Activated CD4-positive, alpha-beta memory T cell treated with anti-CD3 and anti-CD28 coated beads for 36 hours (primary cell): Measurements from ENCODE around the gene OR2V1. TPM values are rescaled to one million over a fixed set of nuclear protein-coding genes. Genes with fewer than 3 reads are reported as not detected.
A peak's percentile ranks its signal among the peaks of the same experiment; 100 is the strongest.
"Not testable (repeated sequence)": the region's sequence is repeated elsewhere in the genome, so short reads cannot be mapped to it uniquely, and the experiment has no call there.

Source experiments
- CTCF ChIA-PET: fragments of 350-600 bp; sonication (Branson Sonifier 250); formaldehyde crosslinking; loops from one replicate; lab custom pipeline; 2021; ENCODE audit warnings: antibody characterized with exemption, inconsistent platforms; lab: Charles Lee
- POLR2A ChIA-PET: fragments of 350-600 bp; sonication (Branson Sonifier 250); formaldehyde crosslinking; loops from one replicate; lab custom pipeline; 2021; ENCODE audit warnings: antibody characterized with exemption; lab: Charles Lee
- DNase-seq: peaks from one replicate; pipeline ENCODE4 v3.0.0-alpha.2; 2020
- H3K27ac Mint-ChIP-seq: one replicate; pipeline ENCODE4 v1.8.0; 2021; ENCODE audit warnings: mixed read lengths
- H3K27me3 Mint-ChIP-seq: one replicate; pipeline ENCODE4 v1.8.0; 2021; ENCODE audit warnings: mixed read lengths
- H3K36me3 Mint-ChIP-seq: one replicate; pipeline ENCODE4 v1.8.0; 2021; ENCODE audit warnings: mixed read lengths
- H3K4me1 Mint-ChIP-seq: one replicate; pipeline ENCODE4 v1.8.0; 2021; ENCODE audit warnings: low read depth, mixed read lengths
- H3K4me3 Mint-ChIP-seq: one replicate; pipeline ENCODE4 v1.8.0; 2021; ENCODE audit warnings: mild to moderate bottlenecking, mixed read lengths
- H3K9me3 Mint-ChIP-seq: one replicate; pipeline ENCODE4 v1.8.0; 2021; ENCODE audit warnings: mixed read lengths
- intact Hi-C: fragments of 100-400 bp; cut with micrococcal nuclease; formaldehyde crosslinking; loops from one replicate; pipeline ENCODE4 v1.15.1; 2023
- total RNA-seq, 2 experiments: library from RNA; stranded (reverse); gene quantifications; one replicate each; pipeline ENCODE4 v1.2.3, GENCODE V29; 2021

Gene OR2V1
- total RNA-seq, result not detected

- ChIA-PET POLR2A (no interaction called here), CTCF (no interaction called here)
- Mint-ChIP-seq H3K27me3 (peaks cover 44% of the 10 kb centered on the region), H3K9me3 (peaks cover under 1% of the 10 kb centered on the region), H3K4me1 (no peaks in the 10 kb centered on the region), H3K27ac (no peak within 1 kb of the TSS), H3K36me3 (no peaks in the 10 kb centered on the region), H3K4me3 (no peak within 1 kb of the TSS)
- intact Hi-C loops, result no loop called here
- no peak for DNase-seq
Observed at GRCh38 chr5:181130832-181131496, at the start of gene OR2V1. OR2V1 (minus strand) TSS chr5:181131169; CDS start chr5:181125304, 5,865 bp downstream.

DNA sequence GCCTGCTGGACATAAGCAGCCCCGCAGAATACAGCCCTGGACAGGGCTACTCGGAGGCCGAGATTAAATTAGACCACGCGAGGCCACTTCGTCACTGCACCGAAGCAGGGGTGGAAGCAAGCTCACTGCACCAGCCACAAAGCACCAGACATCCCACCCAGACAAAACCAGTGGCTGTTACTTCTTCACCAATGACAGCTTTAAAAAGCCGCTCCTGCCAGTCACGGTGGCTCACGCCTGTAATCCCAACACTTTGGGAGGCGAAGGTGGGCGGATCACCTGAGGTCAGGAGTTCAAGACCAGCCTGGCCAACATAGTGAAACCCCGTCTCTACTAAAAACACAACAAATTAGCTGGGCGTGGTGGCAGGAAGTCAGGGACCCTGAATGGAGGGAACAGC, 46.6 kb upstream of the OR2V1 start:
- peaks cover 19% of the 10 kb centered on the region for H3K4me1 Mint-ChIP-seq
- intact Hi-C loops, CTCF ChIA-PET, H3K4me3 Mint-ChIP-seq, H3K36me3 Mint-ChIP-seq, H3K9me3 Mint-ChIP-seq, H3K27ac Mint-ChIP-seq, DNase-seq: not testable (repeated sequence)
- peaks cover 27% of the 10 kb centered on the region for H3K27me3 Mint-ChIP-seq
- POLR2A ChIA-PET, result interaction anchor here (0.9 kb wide), 1 partner anchor 9 kb away, joined by 3 read pairs; no protein-coding TSS in a partner anchor

- CTCF ChIA-PET, result no interaction called here
- no peak overlapping the region for H3K4me3 Mint-ChIP-seq
- POLR2A ChIA-PET, result no interaction called here
Observed at GRCh38 chr5:181176254-181176952, 45.4 kb upstream of the OR2V1 start.

GRCh38 chr5:181173420-181174342, 42.7 kb upstream of the OR2V1 start:
- H3K4me1 Mint-ChIP-seq, result peaks cover 36% of the 10 kb centered on the region
- intact Hi-C loops, result loop anchor here (1.0 to 2.0 kb wide), 4 partner anchors 9 to 45 kb away; no protein-coding TSS in a partner anchor
- peaks cover 57% of the 10 kb centered on the region for H3K27me3 Mint-ChIP-seq

More at GRCh38 chr5:181176254-181176952, 45.4 kb upstream of the OR2V1 start:
- H3K4me1 Mint-ChIP-seq, result peaks cover 14% of the 10 kb centered on the region
- H3K36me3 Mint-ChIP-seq, result no peaks in the 10 kb centered on the region
- H3K27ac Mint-ChIP-seq, result no peak overlapping the region
- H3K27me3 Mint-ChIP-seq, result peaks cover 32% of the 10 kb centered on the region
- no peaks in the 10 kb centered on the region for H3K9me3 Mint-ChIP-seq
- DNase-seq, result no peak
- intact Hi-C loops, result no loop called here

GRCh38 chr5:181173027-181173419, 42.1 kb upstream of the OR2V1 start:
- intact Hi-C loops, result loop anchor here (1.0 to 2.0 kb wide), 4 partner anchors 9 to 45 kb away; no protein-coding TSS in a partner anchor
- ChIA-PET POLR2A (interaction anchor here (1.0 to 1.8 kb wide), 3 partner anchors 16 to 19 kb away, joined by 3 to 5 read pairs (median 4); no protein-coding TSS in a partner anchor), CTCF (interaction anchor here (1.2 to 4.0 kb wide), 5 partner anchors 8 to 304 kb away, joined by 3 to 23 read pairs (median 3); no protein-coding TSS in a partner anchor)
- peaks cover 40% of the 10 kb centered on the region for H3K4me1 Mint-ChIP-seq
- peaks cover 62% of the 10 kb centered on the region for H3K27me3 Mint-ChIP-seq
- no peaks in the 10 kb centered on the region for H3K36me3 Mint-ChIP-seq
- no peak for DNase-seq
- no peaks in the 10 kb centered on the region for H3K9me3 Mint-ChIP-seq
- peak overlapping the region; percentile 86 for H3K4me3 Mint-ChIP-seq
- H3K27ac Mint-ChIP-seq, result peak overlapping the region; percentile 80

More at GRCh38 chr5:181173420-181174342, 42.7 kb upstream of the OR2V1 start:
- peak; percentile 86 for DNase-seq
- H3K27ac Mint-ChIP-seq, result peak overlapping the region; percentile 80
- ChIA-PET CTCF (interaction anchor here (1.5 to 4.0 kb wide), 4 partner anchors 11 to 305 kb away, joined by 3 to 23 read pairs (median 5); no protein-coding TSS in a partner anchor), POLR2A (interaction anchor here (1.0 to 1.8 kb wide), 2 partner anchors 15 to 16 kb away, joined by 3 to 5 read pairs; no protein-coding TSS in a partner anchor)
- no peaks in the 10 kb centered on the region for H3K36me3 Mint-ChIP-seq
- no peaks in the 10 kb centered on the region for H3K9me3 Mint-ChIP-seq
- H3K4me3 Mint-ChIP-seq, result peak overlapping the region; percentile 86

GRCh38 chr5:181171782-181172181, 40.8 kb upstream of the OR2V1 start:
- ChIA-PET CTCF (interaction anchor here (1.9 to 4.0 kb wide), 2 partner anchors 13 kb away, joined by 7 to 23 read pairs; no protein-coding TSS in a partner anchor), POLR2A (no interaction called here)
- Mint-ChIP-seq H3K4me1 (peaks cover 50% of the 10 kb centered on the region), H3K27ac (no peak overlapping the region), H3K36me3 (no peaks in the 10 kb centered on the region), H3K27me3 (peaks cover 66% of the 10 kb centered on the region), H3K4me3 (no peak overlapping the region), H3K9me3 (no peaks in the 10 kb centered on the region)
- intact Hi-C loops, result loop anchor here (2.0 kb wide), 1 partner anchor 17 kb away; no protein-coding TSS in a partner anchor
- DNase-seq, result no peak

DNA sequence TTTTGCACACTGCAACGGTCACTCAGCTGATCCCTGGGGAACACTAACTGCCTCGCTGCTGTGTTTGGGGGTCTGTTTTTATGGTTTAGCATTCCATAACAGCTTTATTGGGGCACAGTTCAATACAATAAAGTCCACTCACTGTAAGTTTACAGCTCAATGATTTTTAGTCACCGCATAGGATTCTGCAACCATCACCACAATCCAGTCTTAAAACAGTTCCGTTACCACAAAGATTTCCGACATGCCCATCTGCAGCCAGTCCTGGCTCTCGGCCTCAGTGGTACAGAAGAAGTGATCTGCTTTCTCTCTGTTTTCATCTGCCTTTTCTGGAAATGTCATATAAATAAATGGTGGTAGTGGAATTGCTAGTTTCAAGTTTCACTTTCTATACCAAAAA, 40.0 kb upstream of the OR2V1 start:
- ChIA-PET POLR2A (no interaction called here), CTCF (no interaction called here)
- DNase-seq, result no peak
- intact Hi-C loops, result no loop called here
- H3K4me1 Mint-ChIP-seq, result peaks cover 55% of the 10 kb centered on the region
- peaks cover 67% of the 10 kb centered on the region for H3K27me3 Mint-ChIP-seq
- no peak overlapping the region for H3K4me3 Mint-ChIP-seq
- no peaks in the 10 kb centered on the region for H3K36me3 Mint-ChIP-seq
- no peaks in the 10 kb centered on the region for H3K9me3 Mint-ChIP-seq
- no peak overlapping the region for H3K27ac Mint-ChIP-seq

- ChIA-PET POLR2A (no interaction called here), CTCF (no interaction called here)
- Mint-ChIP-seq H3K4me3 (peak overlapping the region; percentile 55), H3K9me3 (no peaks in the 10 kb centered on the region), H3K4me1 (peaks cover 57% of the 10 kb centered on the region), H3K27me3 (peaks cover 72% of the 10 kb centered on the region), H3K36me3 (peaks cover 2% of the 10 kb centered on the region), H3K27ac (peak overlapping the region; percentile 38)
- no peak for DNase-seq
- intact Hi-C loops, result no loop called here
Observed at GRCh38 chr5:181170237-181170825, 39.4 kb upstream of the OR2V1 start.

DNA sequence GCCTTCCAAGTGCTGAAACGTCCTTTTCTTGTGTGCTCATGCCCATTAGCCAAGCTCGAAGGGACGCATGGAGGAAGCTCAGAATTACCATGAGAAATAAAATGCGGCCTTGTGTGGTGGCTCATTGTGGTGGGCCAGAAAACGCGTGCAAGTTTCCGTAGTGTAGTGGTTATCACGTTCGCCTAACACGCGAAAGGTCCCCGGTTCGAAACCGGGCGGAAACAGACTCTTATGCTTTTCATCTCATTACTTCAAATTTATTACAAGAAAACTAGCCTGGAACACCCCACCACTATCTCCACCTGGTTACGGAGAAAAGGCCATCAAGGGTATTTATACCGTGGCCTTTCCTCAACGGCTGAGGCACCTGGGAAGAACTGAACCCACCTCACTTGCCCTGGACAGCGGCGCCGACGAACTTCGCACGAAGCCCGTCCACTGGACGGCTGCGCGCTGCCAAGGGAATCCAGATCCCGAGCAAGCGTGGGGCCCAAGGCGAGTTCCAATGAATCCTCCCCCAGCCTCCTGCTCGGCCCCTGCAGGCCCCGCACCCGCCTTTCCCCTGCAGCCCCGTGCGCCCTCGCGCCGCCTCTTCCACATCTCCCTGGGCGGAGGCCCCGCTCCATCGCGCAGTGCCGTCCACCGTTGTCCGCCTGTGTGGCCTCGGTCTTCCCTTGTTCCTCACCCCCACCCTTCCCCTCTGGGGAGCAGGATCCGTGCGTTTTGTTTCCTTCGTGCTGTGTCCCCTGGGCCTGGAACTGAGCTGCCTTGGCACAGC, 38.7 kb upstream of the OR2V1 start:
- intact Hi-C loops, result loop anchor here (2.0 kb wide), 1 partner anchor 13 kb away; no protein-coding TSS in a partner anchor
- H3K36me3 Mint-ChIP-seq, POLR2A ChIA-PET, H3K9me3 Mint-ChIP-seq: not testable (repeated sequence)
- peak overlapping the region; percentile 55 for H3K4me3 Mint-ChIP-seq
- CTCF ChIA-PET, result interaction anchor here (0.9 kb wide), 1 partner anchor 11 kb away, joined by 3 read pairs; no protein-coding TSS in a partner anchor
- peaks cover 74% of the 10 kb centered on the region for H3K27me3 Mint-ChIP-seq
- peak overlapping the region; percentile 66 for H3K27ac Mint-ChIP-seq
- peaks cover 58% of the 10 kb centered on the region for H3K4me1 Mint-ChIP-seq
- peak; percentile 90 for DNase-seq

DNA sequence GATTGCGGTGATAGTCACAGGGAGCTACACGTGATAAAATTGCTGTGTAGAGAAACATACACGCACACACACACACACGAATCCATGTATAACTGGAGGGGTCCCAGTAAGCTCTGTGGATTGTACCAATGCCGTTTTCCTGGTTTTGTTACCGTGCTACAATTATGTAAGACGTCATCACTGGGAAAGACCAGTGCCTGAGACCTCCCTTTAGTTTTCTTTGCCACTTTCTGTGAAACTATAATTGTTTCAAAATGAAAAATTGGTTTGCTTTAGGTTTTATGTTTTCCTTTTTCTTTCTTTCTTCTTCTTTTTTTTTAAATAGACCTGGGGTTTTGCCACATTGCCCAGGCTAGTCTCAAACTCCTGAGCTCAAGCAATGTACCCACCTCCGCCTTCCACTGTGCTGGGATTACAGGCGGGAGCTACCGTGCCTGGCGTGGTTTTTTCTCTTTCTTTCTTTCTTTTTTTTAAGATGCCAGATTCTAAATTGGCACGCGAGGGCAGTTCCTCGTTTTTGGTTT, 37.7 kb upstream of the OR2V1 start:
- DNase-seq, result no peak
- intact Hi-C loops, result loop anchor here (2.0 kb wide), 1 partner anchor 14 kb away; no protein-coding TSS in a partner anchor
- POLR2A ChIA-PET, result interaction anchor here (0.9 kb wide), 1 partner anchor 9 kb away, joined by 3 read pairs; no protein-coding TSS in a partner anchor
- Mint-ChIP-seq H3K4me1 (peaks cover 59% of the 10 kb centered on the region), H3K27ac (no peak overlapping the region), H3K4me3 (peak overlapping the region; percentile 15), H3K27me3 (peaks cover 73% of the 10 kb centered on the region), H3K9me3 (no peaks in the 10 kb centered on the region), H3K36me3 (peaks cover 2% of the 10 kb centered on the region)
- CTCF ChIA-PET, result interaction anchor here (0.8 to 1.8 kb wide), 5 partner anchors 10 to 39 kb away, joined by 3 to 9 read pairs (median 3); no protein-coding TSS in a partner anchor
